Stimulated activated naive B cell treated with anti-CD40 and anti-IgM and Interleukin-4, amounts not matched to agents 10 μg/mL and 1 μg/mL and 100 μg/mL, for 72 hours (primary cell): Measurements from ENCODE around the gene TSC22D3.
"Not testable (repeated sequence)": the region's sequence is repeated elsewhere in the genome, so short reads cannot be mapped to it uniquely, and the experiment has no call there.

Experiments used
- ATAC-seq, 2 donors: fragments of 150-1000 bp; cut with Tn5 transposase; replicated peaks; 2 replicates each; pipeline ENCODE4 v1.10.0; 2021; ENCODE audit warnings: moderate library complexity in 1 of 2
- DNase-seq: peaks from one replicate; pipeline ENCODE4 v3.0.0; 2021
- H3K27ac Mint-ChIP-seq: one replicate; pipeline ENCODE4 v1.8.0; 2022; ENCODE audit warnings: mild to moderate bottlenecking, mixed read lengths
- H3K27me3 Mint-ChIP-seq, 2 donors: one replicate each; pipeline ENCODE4 v1.8.0; 2022; ENCODE audit warnings: mixed read lengths in 2 of 2
- H3K36me3 Mint-ChIP-seq, 2 donors: one replicate each; pipeline ENCODE4 v1.8.0; 2022; ENCODE audit warnings: mixed read lengths in 2 of 2, mild to moderate bottlenecking in 1 of 2
- H3K4me1 Mint-ChIP-seq, 2 donors: one replicate each; pipeline ENCODE4 v1.8.0; 2022; ENCODE audit warnings: mixed read lengths in 2 of 2, mild to moderate bottlenecking in 1 of 2
- H3K4me3 Mint-ChIP-seq, 2 donors: one replicate each; pipeline ENCODE4 v1.8.0; 2022; ENCODE audit warnings: mild to moderate bottlenecking in 2 of 2, mixed read lengths in 2 of 2, moderate library complexity in 1 of 2
- H3K9me3 Mint-ChIP-seq, 2 donors: one replicate each; pipeline ENCODE4 v1.8.0; 2022; ENCODE audit warnings: mixed read lengths in 2 of 2, mild to moderate bottlenecking in 1 of 2

Gene TSC22D3

DNA sequence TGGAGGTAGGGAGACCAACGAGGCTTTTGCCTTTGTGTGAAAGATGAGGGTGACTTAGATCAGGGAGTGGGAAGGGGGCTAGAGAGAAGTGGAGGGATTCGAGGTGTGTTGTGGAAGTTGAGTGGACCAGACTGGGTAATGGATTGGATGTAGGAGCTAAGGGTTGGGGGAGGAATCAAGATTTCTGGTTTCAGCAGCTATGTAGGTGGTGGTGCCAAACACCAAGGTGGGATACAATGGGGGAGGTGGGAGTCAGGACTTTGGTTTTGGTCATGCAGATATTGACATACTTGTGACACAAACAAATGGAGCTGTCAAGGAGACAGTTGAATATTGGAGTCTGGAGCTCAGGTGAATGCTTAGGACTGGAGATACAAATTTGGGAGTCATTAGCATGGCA is 71.0 kb downstream of the TSC22D3 start:
- Mint-ChIP-seq H3K4me1 (peaks cover 9 to 31% of the 10 kb centered on the region in 2 donors), H3K4me3 (no peak overlapping the region), H3K9me3 (no peaks in the 10 kb centered on the region), H3K36me3 (no peaks in the 10 kb centered on the region), H3K27ac (no peak overlapping the region), H3K27me3 (peaks cover 0 to 5% of the 10 kb centered on the region in 2 donors)
- DNase-seq (no peak), ATAC-seq (no peak)

DNA sequence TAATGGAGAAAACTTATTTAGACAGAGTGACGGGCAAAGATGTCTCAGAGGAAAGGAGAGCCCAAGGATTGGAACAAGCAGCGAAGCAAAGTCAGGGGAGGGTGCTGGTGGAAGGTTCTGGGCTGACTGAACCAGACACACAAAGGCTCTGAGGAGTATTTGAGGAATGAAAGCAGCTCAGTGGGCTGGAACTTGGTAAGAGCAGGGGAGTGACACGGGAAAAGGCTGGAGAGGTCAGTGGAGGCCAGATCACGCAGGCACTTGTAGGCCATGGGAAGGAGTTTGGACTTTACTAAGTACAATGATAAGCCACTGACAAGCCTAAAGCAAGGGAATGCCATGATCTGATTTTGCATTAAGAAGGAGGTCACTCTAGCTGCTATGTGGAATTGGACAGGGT is 71.4 kb downstream of the TSC22D3 start:
- Mint-ChIP-seq H3K27me3 (peaks cover 0 to 5% of the 10 kb centered on the region in 2 donors), H3K27ac (no peak overlapping the region), H3K4me3 (no peak overlapping the region), H3K9me3 (no peaks in the 10 kb centered on the region), H3K36me3 (no peaks in the 10 kb centered on the region), H3K4me1 (peaks cover 11 to 35% of the 10 kb centered on the region in 2 donors)
- ATAC-seq, result no peak
- no peak for DNase-seq

DNA sequence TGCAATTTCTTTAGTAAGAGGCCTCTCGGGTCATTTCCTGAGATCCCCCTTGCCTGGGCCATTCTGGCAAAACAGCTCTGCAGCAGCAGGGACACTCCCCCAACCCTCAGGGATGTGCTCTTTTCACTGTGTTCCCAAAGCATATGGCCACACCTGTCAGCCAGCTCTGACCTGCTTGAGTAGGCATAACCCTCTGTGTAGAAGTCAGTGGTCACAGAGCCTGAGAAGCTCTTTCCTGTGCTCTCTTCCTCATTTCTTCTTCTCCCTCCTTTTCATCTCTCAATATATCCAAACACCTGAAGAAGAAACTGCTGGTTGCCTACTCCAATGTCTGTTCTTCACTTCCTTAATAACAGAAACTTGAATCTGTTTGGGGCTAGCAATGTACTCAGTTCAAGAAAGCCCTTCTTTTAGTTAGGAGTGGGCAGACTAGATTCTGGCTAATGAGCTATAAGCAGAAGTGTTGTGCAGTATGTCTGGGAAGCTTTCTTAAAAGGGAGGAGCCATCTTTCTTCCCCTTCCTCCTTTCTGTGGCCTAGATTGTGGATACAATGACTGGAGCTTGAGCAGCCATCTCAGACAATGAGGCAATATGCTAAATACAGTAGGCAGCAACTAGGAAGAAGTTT is 74.0 kb downstream of the TSC22D3 start:
- Mint-ChIP-seq H3K27me3 (peaks cover 0 to 7% of the 10 kb centered on the region in 2 donors), H3K9me3 (no peaks in the 10 kb centered on the region), H3K27ac (peak overlapping the region; percentile 21), H3K4me3 (no peak overlapping the region), H3K36me3 (no peaks in the 10 kb centered on the region), H3K4me1 (peaks cover 11 to 29% of the 10 kb centered on the region in 2 donors)
- ATAC-seq (peak; percentile 89 to 92), DNase-seq (no peak)

DNA sequence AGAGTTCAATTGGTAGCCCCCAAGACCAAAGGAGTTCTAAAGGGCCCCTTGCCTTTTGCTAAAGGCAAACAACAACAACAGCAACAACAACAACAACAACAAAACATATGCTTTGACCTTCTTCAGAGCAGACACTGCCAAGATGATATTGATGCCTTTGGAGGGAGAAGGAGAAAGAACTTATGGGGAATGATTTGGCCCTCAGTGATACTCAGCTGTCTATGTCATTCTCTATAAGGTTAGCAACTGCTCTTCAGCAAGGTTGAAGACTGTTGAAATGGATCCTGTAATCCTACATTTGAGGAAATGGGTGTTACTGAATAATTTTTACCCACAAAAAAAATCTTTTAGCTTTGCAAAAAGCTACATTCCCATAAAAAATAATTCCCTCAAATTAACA is 74.8 kb downstream of the TSC22D3 start:
- Mint-ChIP-seq H3K36me3 (no peaks in the 10 kb centered on the region), H3K9me3 (no peaks in the 10 kb centered on the region), H3K4me3 (no peak overlapping the region), H3K4me1 (peaks cover 11 to 22% of the 10 kb centered on the region in 2 donors), H3K27ac (no peak overlapping the region), H3K27me3 (peaks cover 0 to 10% of the 10 kb centered on the region in 2 donors)
- DNase-seq, result no peak
- no peak for ATAC-seq

DNA sequence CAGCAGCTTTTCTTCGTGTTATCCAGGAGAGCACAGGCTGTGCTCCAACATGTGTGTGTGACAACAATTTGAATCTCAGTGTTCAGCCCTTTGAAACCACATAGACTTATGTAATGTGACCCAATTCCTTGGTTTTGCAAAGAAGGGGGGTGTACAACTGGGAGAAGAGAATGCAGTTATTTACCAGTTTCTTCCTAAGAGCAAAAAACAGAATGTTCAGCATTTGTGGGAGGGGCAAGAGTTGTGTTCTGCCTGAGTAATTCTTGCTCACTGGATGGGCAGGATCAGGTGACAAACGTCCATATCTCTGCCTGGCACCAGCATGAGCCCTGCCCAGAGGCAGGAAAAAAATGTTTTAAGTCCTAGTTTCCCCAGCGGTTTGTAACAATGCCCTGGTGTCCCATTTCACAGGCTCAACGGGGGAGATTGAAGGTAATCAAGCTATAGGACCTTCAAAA is 75.2 kb downstream of the TSC22D3 start:
- DNase-seq (no peak), ATAC-seq (no peak)
- no peaks in the 10 kb centered on the region for H3K36me3 Mint-ChIP-seq
- no peaks in the 10 kb centered on the region for H3K9me3 Mint-ChIP-seq
- peaks cover 11 to 22% of the 10 kb centered on the region in 2 donors for H3K4me1 Mint-ChIP-seq
- peaks cover 0 to 10% of the 10 kb centered on the region in 2 donors for H3K27me3 Mint-ChIP-seq
- no peak overlapping the region for H3K27ac Mint-ChIP-seq
- H3K4me3 Mint-ChIP-seq, result no peak overlapping the region

DNA sequence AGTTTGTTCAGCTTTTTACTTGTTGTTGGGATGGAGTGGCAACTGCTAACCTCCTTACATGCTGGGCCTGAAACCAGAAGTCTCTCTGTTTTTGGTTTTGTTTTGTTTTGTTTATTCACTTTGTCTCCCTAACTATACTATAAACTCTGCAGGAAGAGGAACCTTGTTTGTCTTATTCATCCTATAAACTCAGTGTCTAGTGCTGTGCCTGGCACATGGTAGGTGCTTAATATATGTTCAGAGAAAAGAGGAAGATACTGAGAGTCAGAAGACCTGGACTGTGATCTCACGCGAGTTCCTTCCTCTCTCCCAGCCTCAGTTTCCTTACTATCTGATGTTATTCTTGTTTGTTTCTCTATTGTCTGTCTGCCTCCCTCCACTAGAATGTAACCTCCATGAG is 76.0 kb downstream of the TSC22D3 start:
- Mint-ChIP-seq H3K27ac (no peak overlapping the region), H3K4me1 (peaks cover 11 to 22% of the 10 kb centered on the region in 2 donors), H3K4me3 (no peak overlapping the region), H3K27me3 (peaks cover 0 to 10% of the 10 kb centered on the region in 2 donors), H3K9me3 (no peaks in the 10 kb centered on the region), H3K36me3 (no peaks in the 10 kb centered on the region)
- DNase-seq (no peak), ATAC-seq (no peak)

DNA sequence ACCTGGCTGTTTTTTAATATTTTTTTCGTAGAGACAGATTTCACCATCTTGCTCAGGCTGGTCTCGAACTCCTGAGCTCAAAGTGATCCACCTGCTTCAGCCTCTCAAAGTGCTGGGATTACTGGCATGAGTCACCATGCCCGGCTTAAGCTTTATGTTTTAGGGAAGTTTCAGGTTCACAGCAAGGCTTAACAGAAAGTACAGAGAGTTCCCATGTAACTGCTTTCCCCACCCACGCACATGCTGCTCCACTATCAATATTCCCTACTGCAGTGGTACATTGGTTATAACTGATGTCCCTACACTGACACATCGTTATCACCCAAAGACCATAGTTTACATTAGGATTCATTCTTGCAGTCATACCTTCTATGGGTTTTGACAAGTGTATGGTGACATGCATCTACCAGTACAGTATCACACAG is 84.6 kb downstream of the TSC22D3 start:
- DNase-seq (no peak), ATAC-seq (no peak)
- Mint-ChIP-seq H3K27ac (no peak overlapping the region), H3K9me3 (no peaks in the 10 kb centered on the region), H3K4me3 (no peak overlapping the region), H3K36me3 (no peaks in the 10 kb centered on the region), H3K4me1 (peaks cover 4 to 5% of the 10 kb centered on the region in 2 donors), H3K27me3 (no peaks in the 10 kb centered on the region)

DNA sequence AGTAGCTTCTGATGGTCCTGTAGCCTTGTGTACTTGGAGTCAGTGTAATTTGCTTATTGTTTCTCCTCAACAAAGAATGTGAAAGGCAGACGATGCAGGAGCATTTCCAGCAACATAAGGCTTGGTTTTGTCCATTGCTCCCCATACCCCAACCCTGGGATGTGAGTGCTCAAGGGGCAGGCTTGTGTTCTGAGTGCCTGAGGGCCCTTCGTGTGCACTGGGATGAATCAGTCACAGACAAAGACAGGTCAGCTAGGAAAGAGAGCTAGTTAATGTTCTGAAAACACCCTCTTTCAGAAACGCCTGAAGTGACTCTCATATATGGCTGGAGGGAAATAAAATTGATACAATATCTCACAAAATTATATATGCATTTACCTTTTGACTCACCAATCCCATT is 88.1 kb downstream of the TSC22D3 start:
- H3K4me3 Mint-ChIP-seq, result no peak overlapping the region
- H3K9me3 Mint-ChIP-seq, result no peaks in the 10 kb centered on the region
- no peaks in the 10 kb centered on the region for H3K27me3 Mint-ChIP-seq
- no peak for ATAC-seq
- H3K36me3 Mint-ChIP-seq, result no peaks in the 10 kb centered on the region
- H3K4me1 Mint-ChIP-seq, result peaks cover 8 to 22% of the 10 kb centered on the region in 2 donors
- DNase-seq, result no peak
- H3K27ac Mint-ChIP-seq, result no peak overlapping the region

DNA sequence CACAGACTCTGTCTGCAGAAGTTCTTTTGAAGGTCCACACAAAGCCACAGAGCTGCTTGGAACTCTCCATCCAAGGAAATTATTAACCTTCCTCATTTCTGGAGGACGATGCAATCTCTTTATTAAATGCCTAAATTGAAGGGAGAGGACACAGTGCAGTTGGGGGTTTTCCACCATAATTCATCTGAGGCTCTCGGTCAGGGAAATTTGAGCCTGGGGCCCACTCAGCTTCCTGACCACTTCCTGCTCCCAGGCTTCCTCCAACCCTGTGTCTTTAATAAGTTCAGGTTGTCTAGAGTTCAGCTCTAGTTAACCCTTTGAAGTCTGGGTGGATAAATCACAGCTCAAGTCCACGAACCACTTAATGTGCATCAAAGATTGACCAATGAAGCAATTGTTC is 88.8 kb downstream of the TSC22D3 start:
- Mint-ChIP-seq H3K36me3 (no peaks in the 10 kb centered on the region), H3K4me1 (peaks cover 8 to 22% of the 10 kb centered on the region in 2 donors), H3K27me3 (no peaks in the 10 kb centered on the region), H3K4me3 (no peak overlapping the region), H3K27ac (no peak overlapping the region), H3K9me3 (no peaks in the 10 kb centered on the region)
- ATAC-seq (peak in 1 of 2 donors; percentile 50), DNase-seq (no peak)

DNA sequence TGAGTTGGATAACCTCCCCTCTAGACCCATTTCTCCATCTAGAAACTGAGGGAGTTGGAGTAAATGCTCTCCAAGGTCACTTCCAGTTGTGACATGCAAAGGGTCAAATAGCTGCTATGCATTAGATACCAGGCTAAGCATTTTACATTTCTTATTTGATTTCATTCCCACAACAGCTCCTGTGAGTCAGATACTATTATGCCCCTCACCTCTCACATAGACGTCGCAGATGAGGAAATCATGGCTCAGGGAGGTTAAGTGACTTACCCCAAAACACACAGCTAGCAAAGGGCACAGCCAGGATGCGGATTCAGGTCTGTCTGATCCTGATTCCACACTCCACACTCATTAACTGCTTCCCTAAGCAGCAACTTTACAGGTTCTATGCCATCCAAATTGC is 89.6 kb downstream of the TSC22D3 start:
- Mint-ChIP-seq H3K4me3 (no peak overlapping the region), H3K27ac (no peak overlapping the region), H3K4me1 (peaks cover 8 to 22% of the 10 kb centered on the region in 2 donors), H3K27me3 (peaks cover 0 to under 1% of the 10 kb centered on the region in 2 donors), H3K9me3 (no peaks in the 10 kb centered on the region), H3K36me3 (no peaks in the 10 kb centered on the region)
- DNase-seq (no peak), ATAC-seq (no peak)

DNA sequence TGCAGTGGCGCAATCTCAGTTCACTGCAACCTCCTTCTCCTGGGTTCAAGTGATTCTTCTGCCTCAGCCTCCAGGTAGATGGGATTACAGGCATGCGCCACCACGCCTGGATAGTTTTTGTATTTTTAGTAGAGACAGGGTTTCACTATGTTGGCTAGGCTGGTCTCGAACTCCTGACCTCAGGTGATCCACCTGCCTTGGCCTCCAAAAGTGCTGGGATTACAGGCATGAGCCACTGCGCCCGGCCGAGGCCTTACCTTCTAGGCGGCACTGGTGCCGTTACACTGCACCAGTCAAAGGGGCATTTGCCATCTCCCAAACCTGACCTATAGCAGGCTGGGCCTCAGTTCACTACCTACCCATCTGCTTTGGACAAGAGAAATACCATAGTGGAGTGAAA is 90.0 kb downstream of the TSC22D3 start:
- H3K27ac Mint-ChIP-seq, H3K27me3 Mint-ChIP-seq, H3K36me3 Mint-ChIP-seq, H3K4me3 Mint-ChIP-seq, DNase-seq, H3K9me3 Mint-ChIP-seq, ATAC-seq: not testable (repeated sequence)
- peaks cover 8 to 22% of the 10 kb centered on the region in 2 donors for H3K4me1 Mint-ChIP-seq

DNA sequence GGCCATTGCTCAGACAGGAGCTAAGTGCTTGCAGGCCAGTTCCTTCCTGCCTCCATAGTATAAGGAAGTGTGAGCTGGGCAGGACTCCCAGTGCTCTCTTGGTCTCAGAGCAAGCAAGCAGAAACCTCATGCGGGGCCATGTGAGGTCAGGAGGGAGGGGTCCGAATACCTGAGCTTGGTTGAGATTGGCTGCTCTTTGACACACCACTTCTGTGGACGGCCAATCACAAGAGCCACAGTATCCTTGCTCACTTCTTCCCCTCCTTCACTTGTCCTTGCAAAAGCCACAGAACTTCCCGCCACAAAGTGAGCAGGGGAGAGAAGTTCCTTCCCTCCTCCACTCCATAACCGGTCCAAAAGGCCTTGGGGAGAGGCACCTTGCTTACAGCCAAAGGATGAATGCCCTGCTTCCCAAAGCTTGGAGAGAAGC is 90.6 kb downstream of the TSC22D3 start:
- Mint-ChIP-seq H3K27ac (no peak overlapping the region), H3K27me3 (peaks cover 0 to 4% of the 10 kb centered on the region in 2 donors), H3K4me1 (peaks cover 10 to 22% of the 10 kb centered on the region in 2 donors), H3K36me3 (no peaks in the 10 kb centered on the region), H3K4me3 (no peak overlapping the region), H3K9me3 (no peaks in the 10 kb centered on the region)
- DNase-seq, result no peak
- ATAC-seq, result peak; percentile 71 to 76

DNA sequence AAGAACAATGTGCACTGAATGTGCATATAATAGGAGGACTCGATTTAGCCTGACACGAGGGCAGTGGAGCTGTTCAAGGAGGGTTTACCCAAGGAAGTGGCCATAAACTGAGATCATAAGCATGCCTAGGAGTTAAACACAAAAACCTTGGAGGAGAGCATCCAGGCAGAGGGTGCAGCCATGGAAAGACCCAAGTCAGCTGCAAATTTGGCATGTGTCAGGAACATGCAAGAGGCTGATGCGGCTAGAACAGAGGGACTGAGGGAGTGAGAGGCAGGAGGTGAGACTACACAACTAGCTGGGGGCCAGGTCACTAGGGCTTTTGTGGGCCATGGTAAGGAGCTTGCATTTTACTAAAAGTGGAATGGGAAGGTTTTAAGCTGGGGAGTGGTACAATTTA is 91.7 kb downstream of the TSC22D3 start:
- no peak for DNase-seq
- no peak overlapping the region for H3K27ac Mint-ChIP-seq
- H3K4me3 Mint-ChIP-seq, result no peak overlapping the region
- no peak for ATAC-seq
- no peaks in the 10 kb centered on the region for H3K36me3 Mint-ChIP-seq
- H3K27me3 Mint-ChIP-seq, result peaks cover 0 to 4% of the 10 kb centered on the region in 2 donors
- H3K4me1 Mint-ChIP-seq, result peaks cover 10 to 25% of the 10 kb centered on the region in 2 donors
- no peaks in the 10 kb centered on the region for H3K9me3 Mint-ChIP-seq

DNA sequence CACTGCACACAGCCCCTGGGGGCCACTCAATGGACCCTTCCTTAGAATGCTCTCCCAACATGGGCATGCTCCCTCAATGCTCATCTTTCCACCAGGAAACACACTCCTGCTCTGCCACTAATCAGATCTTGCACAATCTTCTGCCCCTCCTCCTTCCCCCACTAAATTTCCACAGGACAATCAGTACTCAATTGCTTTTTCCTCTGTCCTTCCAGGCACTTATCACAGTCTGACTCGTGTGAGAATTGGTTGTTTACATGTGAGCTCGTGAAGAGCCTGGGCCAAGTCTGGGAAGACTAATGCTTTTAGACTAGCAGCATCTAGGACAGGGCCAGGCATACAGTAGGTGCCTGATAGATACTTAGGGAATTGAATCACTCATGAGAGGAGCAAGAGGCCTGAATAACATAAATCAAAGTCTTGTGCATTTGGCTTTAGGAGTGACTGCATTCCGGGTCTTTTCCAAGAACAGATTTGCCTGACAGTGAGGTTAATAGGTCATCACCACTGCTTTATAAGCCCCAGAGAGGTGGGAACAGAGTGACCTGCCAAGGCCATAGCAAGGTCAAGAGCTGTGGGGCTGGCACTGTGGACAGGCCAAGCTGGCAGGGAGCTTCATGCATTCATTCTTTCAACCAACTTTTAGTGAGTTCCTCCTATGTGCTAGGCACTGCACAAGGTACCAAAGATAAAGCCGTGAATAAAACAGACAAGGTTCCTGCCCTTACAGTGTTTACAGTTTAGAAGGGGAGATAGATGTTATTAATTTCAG is 92.3 kb downstream of the TSC22D3 start:
- no peaks in the 10 kb centered on the region for H3K9me3 Mint-ChIP-seq
- no peak for ATAC-seq
- peaks cover 0 to 4% of the 10 kb centered on the region in 2 donors for H3K27me3 Mint-ChIP-seq
- no peak for DNase-seq
- peaks cover 11 to 31% of the 10 kb centered on the region in 2 donors for H3K4me1 Mint-ChIP-seq
- H3K36me3 Mint-ChIP-seq, result no peaks in the 10 kb centered on the region
- H3K27ac Mint-ChIP-seq, result no peak overlapping the region
- no peak overlapping the region for H3K4me3 Mint-ChIP-seq

DNA sequence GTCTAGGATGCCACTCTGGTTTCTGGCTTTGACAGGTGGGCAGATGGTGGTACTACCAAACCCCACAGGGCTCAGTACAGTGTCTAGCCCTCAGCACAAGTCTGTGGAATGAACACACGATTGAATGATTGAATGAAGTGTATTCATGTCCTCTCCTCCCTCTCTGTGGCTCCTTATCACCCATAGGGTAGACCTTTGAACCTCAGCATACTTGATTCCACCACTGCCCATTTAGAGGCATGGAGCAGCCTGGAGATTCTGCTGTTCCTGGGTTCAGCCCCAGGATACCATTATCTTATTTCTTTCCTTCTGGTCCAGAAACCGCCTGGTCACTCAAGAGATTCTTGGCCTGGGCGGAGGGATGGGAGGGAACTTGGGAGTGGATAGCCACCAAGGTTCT is 93.3 kb downstream of the TSC22D3 start:
- no peak overlapping the region for H3K27ac Mint-ChIP-seq
- no peak overlapping the region for H3K4me3 Mint-ChIP-seq
- H3K4me1 Mint-ChIP-seq, result peaks cover 12 to 39% of the 10 kb centered on the region in 2 donors
- H3K9me3 Mint-ChIP-seq, result no peaks in the 10 kb centered on the region
- ATAC-seq, result no peak
- H3K36me3 Mint-ChIP-seq, result no peaks in the 10 kb centered on the region
- DNase-seq, result no peak
- H3K27me3 Mint-ChIP-seq, result peaks cover 0 to 4% of the 10 kb centered on the region in 2 donors
